22Rv1 (cell line): ENCODE measurements around the gene SHISA5.
"Not testable (repeated sequence)": the region's sequence is repeated elsewhere in the genome, so short reads cannot be mapped to it uniquely, and the experiment has no call there.

Source experiments
- CTCF ChIP-seq: fragments of 450-650 bp; IDR thresholded peaks from 2 replicates; pipeline ENCODE4 v1.5.1; 2017; ENCODE audit warnings: mild to moderate bottlenecking
- ZFX ChIP-seq: fragments of 450-650 bp; IDR thresholded peaks from 2 replicates; pipeline ENCODE4 v1.6.1; 2017; ENCODE audit warnings: antibody characterized with exemption, borderline replicate concordance

GRCh38 chr3:48482822-48483221 lies 21.2 kb downstream of the SHISA5 start:
- not testable (repeated sequence) for TF ChIP-seq CTCF, ZFX
